ENCODE data around the gene KLK13. TPM values are rescaled to one million over a fixed set of nuclear protein-coding genes. Genes with fewer than 3 reads are reported as not detected.

KLK13 gene
- total and polyA plus RNA-seq, 5 donors, result 0.20 TPM; not detected in 4

GRCh38 chr19:51060973-51061372 lies 3.9 kb downstream of the KLK13 start:
- WGBS, result 0% methylated on average over 1 of the region's 1 CpG
- no peak for ATAC-seq

GRCh38 chr19:51060336-51060735 lies 4.6 kb downstream of the KLK13 start:
- intact Hi-C loops (cut with DNase I), result no loop called here
- Histone ChIP-seq H3K27ac (ENCODE audit: low read length) (no peak overlapping the region), H3K9me3 (ENCODE audit: control insufficient read depth, low read length) (no peaks in the 10 kb centered on the region), H3K4me1 (ENCODE audit: control insufficient read depth, insufficient read depth, low read length) (peaks cover 3% of the 10 kb centered on the region), H3K4me3 (ENCODE audit: low read length) (no peak overlapping the region), H3K27me3 (ENCODE audit: control insufficient read depth, insufficient read depth) (no peaks in the 10 kb centered on the region)
- 64% methylated on average over 4 of the region's 4 CpGs for WGBS
- ATAC-seq, result no peak
- no peak for DNase-seq

More at GRCh38 chr19:51060973-51061372, 3.9 kb downstream of the KLK13 start:
- Histone ChIP-seq H3K9me3 (ENCODE audit: control insufficient read depth, low read length) (no peaks in the 10 kb centered on the region), H3K27me3 (ENCODE audit: control insufficient read depth, insufficient read depth) (no peaks in the 10 kb centered on the region), H3K4me3 (ENCODE audit: low read length) (no peak overlapping the region), H3K27ac (ENCODE audit: low read length) (no peak overlapping the region), H3K4me1 (ENCODE audit: control insufficient read depth, insufficient read depth, low read length) (peaks cover 3% of the 10 kb centered on the region)
- no peak for DNase-seq
- intact Hi-C loops (cut with DNase I), result no loop called here

GRCh38 chr19:51059715-51060114 lies 5.2 kb downstream of the KLK13 start:
- DNase-seq, result no peak
- no peak for ATAC-seq
- Histone ChIP-seq H3K27ac (ENCODE audit: low read length) (no peak overlapping the region), H3K4me3 (ENCODE audit: low read length) (no peak overlapping the region), H3K9me3 (ENCODE audit: control insufficient read depth, low read length) (no peaks in the 10 kb centered on the region), H3K4me1 (ENCODE audit: control insufficient read depth, insufficient read depth, low read length) (no peaks in the 10 kb centered on the region), H3K27me3 (ENCODE audit: control insufficient read depth, insufficient read depth) (no peaks in the 10 kb centered on the region)
- intact Hi-C loops (cut with DNase I), result no loop called here
- WGBS, result 78% methylated on average over 7 of the region's 7 CpGs

DNA sequence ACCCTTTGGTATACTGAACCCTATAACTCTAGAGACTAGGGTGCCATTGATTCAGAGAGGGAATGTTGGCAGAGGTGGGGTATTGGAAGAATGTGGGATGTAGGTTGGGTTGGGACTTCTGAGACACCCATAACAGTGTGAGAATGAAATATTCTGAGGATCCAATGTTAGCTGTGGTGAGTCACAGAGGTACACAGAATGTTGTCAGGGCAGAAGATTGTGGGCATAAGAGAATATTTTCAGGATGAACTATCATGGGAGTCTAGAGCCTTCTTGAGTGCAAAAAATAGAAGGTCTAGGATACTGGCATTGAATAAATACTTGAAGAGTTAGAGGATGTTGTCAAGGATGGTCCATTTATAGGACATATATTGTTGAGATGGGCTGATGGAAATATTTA lies 9.0 kb downstream of the KLK13 start:
- ATAC-seq (no peak), DNase-seq (no peak)
- H3K4me1 ChIP-seq (ENCODE audit: control insufficient read depth, insufficient read depth, low read length), result no peaks in the 10 kb centered on the region
- no peaks in the 10 kb centered on the region for H3K9me3 ChIP-seq (ENCODE audit: control insufficient read depth, low read length)
- no peak overlapping the region for H3K27ac ChIP-seq (ENCODE audit: low read length)
- intact Hi-C loops (cut with DNase I), result no loop called here
- no peak overlapping the region for H3K4me3 ChIP-seq (ENCODE audit: low read length)
- no peaks in the 10 kb centered on the region for H3K27me3 ChIP-seq (ENCODE audit: control insufficient read depth, insufficient read depth)

DNA sequence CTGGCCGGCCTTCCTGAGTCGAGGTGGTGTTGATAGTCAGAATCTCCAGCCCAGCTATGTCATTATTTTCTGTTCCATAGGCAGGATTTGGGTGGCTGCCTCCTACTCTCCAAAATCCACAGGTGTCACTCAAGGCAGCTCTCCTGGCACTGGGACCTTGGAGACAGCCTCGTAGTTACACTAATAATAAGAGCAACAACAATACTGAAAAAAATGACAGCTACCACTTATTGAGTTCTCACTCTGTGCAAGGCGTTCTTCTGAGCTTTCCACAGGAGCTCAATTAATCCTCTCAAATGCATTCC lies 17.9 kb downstream of the KLK13 start:
- no peak for ATAC-seq
- intact Hi-C loops (cut with DNase I), result no loop called here
- no peaks in the 10 kb centered on the region for H3K27me3 ChIP-seq (ENCODE audit: control insufficient read depth, insufficient read depth)
- H3K9me3 ChIP-seq (ENCODE audit: control insufficient read depth, low read length), result no peaks in the 10 kb centered on the region
- no peak for DNase-seq
- H3K4me1 ChIP-seq (ENCODE audit: control insufficient read depth, insufficient read depth, low read length), result no peaks in the 10 kb centered on the region
- no peak overlapping the region for H3K27ac ChIP-seq (ENCODE audit: low read length)
- whole genome bisulfite sequencing, result 14% methylated on average over 4 of the region's 4 CpGs
- no peak overlapping the region for H3K4me3 ChIP-seq (ENCODE audit: low read length)

DNA sequence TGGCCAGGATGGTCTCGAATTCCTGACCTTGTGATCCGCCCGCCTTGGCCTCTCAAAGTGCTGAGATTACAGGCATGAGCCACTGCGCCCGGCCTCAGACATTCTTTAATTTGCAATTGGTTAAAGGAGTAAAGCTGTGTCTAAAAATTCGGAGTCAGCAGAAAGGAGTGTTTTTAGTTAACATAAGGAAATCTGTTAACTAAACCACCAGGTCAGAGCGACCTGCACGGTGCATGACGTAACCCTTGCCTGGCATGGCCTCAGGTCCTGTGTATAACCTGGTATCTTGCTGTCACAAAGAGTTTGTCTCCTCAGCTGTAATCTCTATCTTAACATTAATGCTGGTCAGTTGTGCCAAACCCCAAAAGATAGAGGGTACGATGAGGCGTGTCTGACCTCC lies 20.6 kb downstream of the KLK13 start:
- ATAC-seq, result no peak

GRCh38 chr19:51043497-51043896 lies 21.4 kb downstream of the KLK13 start:
- H3K4me1 ChIP-seq (ENCODE audit: control insufficient read depth, insufficient read depth, low read length), result no peaks in the 10 kb centered on the region
- H3K27ac ChIP-seq (ENCODE audit: low read length), result no peak overlapping the region
- no peaks in the 10 kb centered on the region for H3K9me3 ChIP-seq (ENCODE audit: control insufficient read depth, low read length)
- WGBS, result 83% methylated on average over 9 of the region's 9 CpGs
- intact Hi-C loops (cut with DNase I), result no loop called here
- H3K4me3 ChIP-seq (ENCODE audit: low read length), result no peak overlapping the region
- DNase-seq (no peak), ATAC-seq (no peak)
- H3K27me3 ChIP-seq (ENCODE audit: control insufficient read depth, insufficient read depth), result no peaks in the 10 kb centered on the region

More for the DNA sequence above, 20.6 kb downstream of the KLK13 start:
- no peaks in the 10 kb centered on the region for H3K27me3 ChIP-seq (ENCODE audit: control insufficient read depth, insufficient read depth)
- 82% methylated on average over 11 of the region's 11 CpGs for WGBS
- no peak overlapping the region for H3K27ac ChIP-seq (ENCODE audit: low read length)
- intact Hi-C loops (cut with DNase I), result no loop called here
- no peak for DNase-seq
- H3K4me1 ChIP-seq (ENCODE audit: control insufficient read depth, insufficient read depth, low read length), result no peaks in the 10 kb centered on the region
- H3K9me3 ChIP-seq (ENCODE audit: control insufficient read depth, low read length), result no peaks in the 10 kb centered on the region
- no peak overlapping the region for H3K4me3 ChIP-seq (ENCODE audit: low read length)

GRCh38 chr19:51040151-51040550 lies 24.7 kb downstream of the KLK13 start:
- no peak overlapping the region for H3K27ac ChIP-seq (ENCODE audit: low read length)
- intact Hi-C loops (cut with DNase I), result no loop called here
- H3K4me3 ChIP-seq (ENCODE audit: low read length), result no peak overlapping the region
- DNase-seq (no peak), ATAC-seq (no peak)
- no peaks in the 10 kb centered on the region for H3K4me1 ChIP-seq (ENCODE audit: control insufficient read depth, insufficient read depth, low read length)
- no peaks in the 10 kb centered on the region for H3K27me3 ChIP-seq (ENCODE audit: control insufficient read depth, insufficient read depth)
- no peaks in the 10 kb centered on the region for H3K9me3 ChIP-seq (ENCODE audit: control insufficient read depth, low read length)
- 91% methylated on average over 6 of the region's 6 CpGs for WGBS

DNA sequence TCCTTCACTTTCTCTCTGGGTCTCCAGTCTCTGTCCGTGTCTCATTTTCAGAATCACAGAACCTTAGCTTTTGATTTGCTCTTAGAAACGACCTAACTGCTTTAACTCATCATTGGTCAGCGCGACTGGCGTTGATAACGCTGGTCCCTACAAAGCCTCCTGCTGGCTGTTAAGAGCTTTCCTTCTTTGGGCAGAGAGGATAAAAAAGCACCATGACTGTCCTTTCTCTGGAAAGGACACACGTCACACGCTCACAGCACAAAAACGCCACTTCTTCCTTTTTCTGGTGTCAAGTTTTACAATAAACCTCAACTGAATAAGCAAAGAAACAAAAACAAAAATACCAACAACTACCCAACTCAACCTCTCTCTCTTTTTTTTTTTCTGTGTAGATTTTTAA lies 28.4 kb downstream of the KLK13 start:
- DNase-seq (no peak), ATAC-seq (no peak)
- 29% methylated on average over 9 of the region's 9 CpGs for WGBS
- Histone ChIP-seq H3K27ac (ENCODE audit: low read length) (no peak overlapping the region), H3K9me3 (ENCODE audit: control insufficient read depth, low read length) (no peaks in the 10 kb centered on the region), H3K4me3 (ENCODE audit: low read length) (no peak overlapping the region), H3K4me1 (ENCODE audit: control insufficient read depth, insufficient read depth, low read length) (no peaks in the 10 kb centered on the region), H3K27me3 (ENCODE audit: control insufficient read depth, insufficient read depth) (no peaks in the 10 kb centered on the region)
- intact Hi-C loops (cut with DNase I), result no loop called here

GRCh38 chr19:51034704-51035103 lies 30.2 kb downstream of the KLK13 start, which contains the start of gene KLK12:
KLK12 (minus strand) TSS chr19:51035002; CDS start chr19:51034621, 381 bp downstream.
- intact Hi-C loops (cut with DNase I), result no loop called here
- Histone ChIP-seq H3K9me3 (ENCODE audit: control insufficient read depth, low read length) (no peaks in the 10 kb centered on the region), H3K27me3 (ENCODE audit: control insufficient read depth, insufficient read depth) (no peaks in the 10 kb centered on the region), H3K4me1 (ENCODE audit: control insufficient read depth, insufficient read depth, low read length) (no peaks in the 10 kb centered on the region), H3K4me3 (ENCODE audit: low read length) (no peak within 1 kb of the TSS), H3K27ac (ENCODE audit: low read length) (no peak within 1 kb of the TSS)
- no peak for ATAC-seq
- no peak for DNase-seq
- WGBS, result 46% methylated on average over 11 of the region's 11 CpGs

DNA sequence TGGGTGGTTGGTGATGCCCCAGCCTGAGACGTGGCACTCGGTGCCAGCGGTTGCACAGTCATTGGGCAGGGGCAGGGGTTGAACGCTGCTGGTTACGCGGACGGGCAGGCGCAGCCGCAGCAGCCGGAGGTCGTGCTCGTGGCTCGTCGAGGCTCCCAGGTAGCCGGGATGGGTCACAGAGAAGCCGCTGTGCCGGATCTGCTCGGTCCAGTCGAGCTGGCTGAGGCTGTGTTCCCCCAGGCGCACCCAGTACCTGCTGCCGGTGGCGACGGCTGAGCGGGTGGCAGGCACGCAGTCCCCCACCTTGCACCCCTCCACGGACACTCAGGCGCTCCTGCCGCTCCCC lies 33.0 kb downstream of the KLK13 start:
- intact Hi-C loops (cut with DNase I), result no loop called here
- DNase-seq (no peak), ATAC-seq (no peak)
- WGBS, result 90% methylated on average over 28 of the region's 28 CpGs
- Histone ChIP-seq H3K27ac (ENCODE audit: low read length) (no peak overlapping the region), H3K9me3 (ENCODE audit: control insufficient read depth, low read length) (no peaks in the 10 kb centered on the region), H3K4me3 (ENCODE audit: low read length) (no peak overlapping the region), H3K27me3 (ENCODE audit: control insufficient read depth, insufficient read depth) (no peaks in the 10 kb centered on the region), H3K4me1 (ENCODE audit: control insufficient read depth, insufficient read depth, low read length) (no peaks in the 10 kb centered on the region)

- WGBS, result 85% methylated on average over 7 of the region's 7 CpGs
Measured at GRCh38 chr19:51031220-51031879, 33.5 kb downstream of the KLK13 start.

More at GRCh38 chr19:51031220-51031879, 33.5 kb downstream of the KLK13 start:
- DNase-seq, result no peak
- no peaks in the 10 kb centered on the region for H3K9me3 ChIP-seq (ENCODE audit: control insufficient read depth, low read length)
- H3K4me1 ChIP-seq (ENCODE audit: control insufficient read depth, insufficient read depth, low read length), result no peaks in the 10 kb centered on the region
- H3K27ac ChIP-seq (ENCODE audit: low read length), result no peak overlapping the region
- ATAC-seq, result no peak
- intact Hi-C loops (cut with DNase I), result no loop called here
- no peak overlapping the region for H3K4me3 ChIP-seq (ENCODE audit: low read length)
- H3K27me3 ChIP-seq (ENCODE audit: control insufficient read depth, insufficient read depth), result no peaks in the 10 kb centered on the region

Data from right cardiac atrium (tissue), 5 donors.